Lower lobe of right lung (tissue), 2 donors: ENCODE measurements around the gene HDGFL2. TPM values are rescaled to one million over a fixed set of nuclear protein-coding genes. Genes with fewer than 3 reads are reported as not detected.
A peak's percentile ranks its signal among the peaks of the same experiment; 100 is the strongest.

Experiments
- ATAC-seq, 2 donors: fragments of 200-7000 bp; cut with Tn5 transposase; one replicate each; pipeline ENCODE4 v1.9.1; 2020 to 2022; ENCODE audit warnings: mild to moderate bottlenecking in 2 of 2, moderate library complexity in 2 of 2
- DNase-seq: peaks from one replicate; pipeline ENCODE4 v3.0.0-alpha.2; 2020
- H3K27ac ChIP-seq: fragments of 200-600 bp; one replicate; pipeline ENCODE4 v1.8.0; 2022
- H3K27me3 ChIP-seq: fragments of 200-600 bp; one replicate; pipeline ENCODE4 v1.8.0; 2022; ENCODE audit warnings: low read depth
- H3K36me3 ChIP-seq: fragments of 200-600 bp; one replicate; pipeline ENCODE4 v1.8.0; 2022; ENCODE audit warnings: mild to moderate bottlenecking
- H3K4me1 ChIP-seq: fragments of 200-600 bp; one replicate; pipeline ENCODE4 v1.8.0; 2022
- H3K4me3 ChIP-seq: fragments of 200-600 bp; one replicate; pipeline ENCODE4 v1.8.0; 2022; ENCODE audit warnings: mild to moderate bottlenecking
- H3K9me3 ChIP-seq: fragments of 200-600 bp; one replicate; pipeline ENCODE4 v1.8.0; 2022
- intact Hi-C: fragments of 100-400 bp; cut with DNase I; formaldehyde crosslinking; loops from one replicate; pipeline ENCODE4 v1.11.0; 2022
- total RNA-seq: library from RNA; stranded (reverse); fragmentation: NEBNext Ultra II Directional; extraction: Animal tissue kit (Norgen Biotek cat#: 25700); gene quantifications from one replicate; pipeline ENCODE4 v1.2.1, GENCODE V29; 2021
- TF ChIP-seq, protein P1 (sequence below): fragments of 200-600 bp; IDR thresholded peaks from one replicate; pipeline ENCODE4 v1.8.0; 2022; ENCODE audit warnings: antibody characterized with exemption, mild to moderate bottlenecking
- donor health status: DM: no; HTN: yes; CAD: no; lungs with severe emphysema.

Gene HDGFL2
- total RNA-seq, 1 donor from 2014 or later, result 29.4 TPM

DNA sequence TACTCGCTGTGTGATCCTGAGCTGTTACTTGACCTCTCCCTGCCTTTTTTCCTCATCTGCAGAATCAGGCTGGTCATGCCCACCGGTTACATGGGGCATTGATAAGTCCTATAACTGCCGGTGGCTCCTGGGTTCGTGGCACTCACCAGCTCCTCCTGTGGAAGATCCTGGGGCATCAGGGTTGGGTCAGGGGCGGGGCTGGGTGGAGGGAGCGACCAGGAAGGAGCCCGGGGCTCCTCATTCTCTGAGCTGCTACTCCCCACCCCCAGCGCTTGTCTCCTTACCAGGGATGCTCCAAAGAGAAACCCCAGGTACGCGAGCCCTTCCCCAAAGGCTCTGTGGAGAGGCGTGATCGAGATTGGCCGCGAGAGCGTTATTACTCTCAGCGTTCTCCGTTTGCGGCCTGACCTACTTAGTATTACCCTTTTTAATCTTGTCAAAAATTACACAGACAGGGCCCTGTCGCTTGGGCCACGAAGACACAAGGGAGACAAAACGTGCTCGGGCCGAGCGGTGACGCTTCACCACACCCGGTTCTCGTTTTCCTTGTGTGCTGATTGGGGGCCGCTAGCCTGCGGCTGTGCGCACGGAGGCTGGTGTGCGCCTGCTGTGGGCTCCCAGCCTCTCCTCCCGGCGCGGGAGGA lies 10.7 kb downstream of the HDGFL2 start:
- peaks cover 51% of the 10 kb centered on the region for H3K36me3 ChIP-seq
- H3K27ac ChIP-seq, result no peak overlapping the region
- H3K9me3 ChIP-seq, result no peaks in the 10 kb centered on the region
- H3K27me3 ChIP-seq, result no peaks in the 10 kb centered on the region
- TF ChIP-seq, protein P1, sequence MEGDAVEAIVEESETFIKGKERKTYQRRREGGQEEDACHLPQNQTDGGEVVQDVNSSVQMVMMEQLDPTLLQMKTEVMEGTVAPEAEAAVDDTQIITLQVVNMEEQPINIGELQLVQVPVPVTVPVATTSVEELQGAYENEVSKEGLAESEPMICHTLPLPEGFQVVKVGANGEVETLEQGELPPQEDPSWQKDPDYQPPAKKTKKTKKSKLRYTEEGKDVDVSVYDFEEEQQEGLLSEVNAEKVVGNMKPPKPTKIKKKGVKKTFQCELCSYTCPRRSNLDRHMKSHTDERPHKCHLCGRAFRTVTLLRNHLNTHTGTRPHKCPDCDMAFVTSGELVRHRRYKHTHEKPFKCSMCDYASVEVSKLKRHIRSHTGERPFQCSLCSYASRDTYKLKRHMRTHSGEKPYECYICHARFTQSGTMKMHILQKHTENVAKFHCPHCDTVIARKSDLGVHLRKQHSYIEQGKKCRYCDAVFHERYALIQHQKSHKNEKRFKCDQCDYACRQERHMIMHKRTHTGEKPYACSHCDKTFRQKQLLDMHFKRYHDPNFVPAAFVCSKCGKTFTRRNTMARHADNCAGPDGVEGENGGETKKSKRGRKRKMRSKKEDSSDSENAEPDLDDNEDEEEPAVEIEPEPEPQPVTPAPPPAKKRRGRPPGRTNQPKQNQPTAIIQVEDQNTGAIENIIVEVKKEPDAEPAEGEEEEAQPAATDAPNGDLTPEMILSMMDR, result no peak
- no peak overlapping the region for H3K4me3 ChIP-seq
- ATAC-seq (no peak), DNase-seq (no peak)
- intact Hi-C loops, result no loop called here
- no peaks in the 10 kb centered on the region for H3K4me1 ChIP-seq

GRCh38 chr19:4483385-4483784 lies 11.3 kb downstream of the HDGFL2 start:
- no peak overlapping the region for H3K4me3 ChIP-seq
- H3K9me3 ChIP-seq, result no peaks in the 10 kb centered on the region

GRCh38 chr19:4487572-4487971 lies 15.5 kb downstream of the HDGFL2 start:
- H3K36me3 ChIP-seq, result peaks cover 59% of the 10 kb centered on the region
- ATAC-seq (no peak), DNase-seq (no peak)
- H3K9me3 ChIP-seq, result no peaks in the 10 kb centered on the region
- H3K27ac ChIP-seq, result no peak overlapping the region
- no peaks in the 10 kb centered on the region for H3K27me3 ChIP-seq
- no peak overlapping the region for H3K4me3 ChIP-seq
- TF ChIP-seq, protein P1, result no peak
- intact Hi-C loops, result no loop called here
- H3K4me1 ChIP-seq, result no peaks in the 10 kb centered on the region

More at GRCh38 chr19:4483385-4483784, 11.3 kb downstream of the HDGFL2 start:
- H3K36me3 ChIP-seq, result peaks cover 52% of the 10 kb centered on the region
- H3K27me3 ChIP-seq, result no peaks in the 10 kb centered on the region
- TF ChIP-seq, protein P1, result no peak
- DNase-seq, result no peak
- peak in 1 of 2 donors; percentile 11 for ATAC-seq
- no peak overlapping the region for H3K27ac ChIP-seq
- intact Hi-C loops, result no loop called here
- no peaks in the 10 kb centered on the region for H3K4me1 ChIP-seq

GRCh38 chr19:4488496-4488895 lies 16.4 kb downstream of the HDGFL2 start:
- H3K27me3 ChIP-seq, result no peaks in the 10 kb centered on the region
- no peak for DNase-seq
- H3K9me3 ChIP-seq, result no peaks in the 10 kb centered on the region
- H3K4me3 ChIP-seq, result no peak overlapping the region
- no peak overlapping the region for H3K27ac ChIP-seq
- H3K4me1 ChIP-seq, result no peaks in the 10 kb centered on the region
- peaks cover 53% of the 10 kb centered on the region for H3K36me3 ChIP-seq
- intact Hi-C loops, result no loop called here
- no peak for ATAC-seq
- TF ChIP-seq, protein P1, result no peak

- H3K27me3 ChIP-seq, result no peaks in the 10 kb centered on the region
- no peaks in the 10 kb centered on the region for H3K9me3 ChIP-seq
- ATAC-seq (no peak), DNase-seq (no peak)
- intact Hi-C loops, result no loop called here
- TF ChIP-seq, protein P1, result no peak
- H3K4me1 ChIP-seq, result no peaks in the 10 kb centered on the region
- peaks cover 75% of the 10 kb centered on the region for H3K36me3 ChIP-seq
- no peak overlapping the region for H3K4me3 ChIP-seq
- no peak overlapping the region for H3K27ac ChIP-seq
Observed at GRCh38 chr19:4491446-4491845, 19.3 kb downstream of the HDGFL2 start.
